Measurements from ENCODE around the gene ARHGAP45. TPM values are rescaled to one million over a fixed set of nuclear protein-coding genes. Genes with fewer than 3 reads are reported as not detected.

Gene ARHGAP45
- total RNA-seq, 4 donors from 2014 or later, result 11.5 to 13.4 (median 12.6) TPM

DNA sequence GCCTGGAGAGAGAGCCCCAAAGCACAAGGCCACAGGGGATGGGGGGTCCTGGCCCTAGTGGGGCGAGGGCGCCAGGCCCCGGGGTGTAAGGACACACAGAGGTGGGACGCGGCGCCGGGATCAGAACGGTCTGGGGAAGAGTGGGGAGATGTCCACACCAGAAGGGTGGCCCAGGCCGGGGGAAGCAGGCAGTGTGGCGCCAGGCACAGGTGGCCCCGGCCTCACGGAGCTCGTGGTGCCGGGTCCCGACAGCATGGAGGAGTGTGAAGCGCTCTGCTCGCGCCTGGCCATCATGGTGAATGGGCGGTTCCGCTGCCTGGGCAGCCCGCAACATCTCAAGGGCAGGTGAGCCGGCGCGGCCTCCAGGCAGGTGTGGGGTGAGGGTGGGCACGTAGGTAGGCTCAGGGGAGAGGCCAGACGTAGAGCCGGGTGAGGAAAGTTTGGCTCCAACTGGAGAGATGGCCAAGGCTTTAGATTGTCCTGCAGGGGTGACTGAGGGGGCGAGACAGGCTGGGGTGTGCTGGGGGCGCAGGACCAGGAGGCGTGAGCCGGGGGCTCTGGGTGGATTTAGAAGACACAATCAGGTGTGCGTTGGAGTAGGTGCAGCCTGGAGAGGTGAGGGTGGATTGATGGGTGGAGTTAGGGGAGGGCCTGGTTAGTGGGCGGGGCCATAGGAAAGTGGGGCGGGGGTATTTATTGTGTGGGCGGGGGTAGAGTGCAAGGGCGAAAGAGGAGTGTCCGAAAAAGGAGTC lies 2.9 kb upstream of the ARHGAP45 start:
- H3K27ac ChIP-seq, result no peak overlapping the region
- peaks cover 27% of the 10 kb centered on the region for H3K27me3 ChIP-seq
- no peak overlapping the region for H3K4me3 ChIP-seq
- no peak for DNase-seq (ENCODE audit: low spot score in 2 of 2)
- H3K4me1 ChIP-seq, result peaks cover 44% of the 10 kb centered on the region
- TF ChIP-seq EP300 (IDR thresholded peaks at IDR 0.05) (no peak), CTCF (IDR thresholded peaks at IDR 0.05) (no peak), POLR2A (IDR thresholded peaks at IDR 0.05) (no peak), POLR2AphosphoS5 (IDR thresholded peaks at IDR 0.05) (no peak)
- no peaks in the 10 kb centered on the region for H3K9me3 ChIP-seq
- H3K36me3 ChIP-seq, result peaks cover 6% of the 10 kb centered on the region
- 66% methylated on average over 37 of the region's 37 CpGs for WGBS

DNA sequence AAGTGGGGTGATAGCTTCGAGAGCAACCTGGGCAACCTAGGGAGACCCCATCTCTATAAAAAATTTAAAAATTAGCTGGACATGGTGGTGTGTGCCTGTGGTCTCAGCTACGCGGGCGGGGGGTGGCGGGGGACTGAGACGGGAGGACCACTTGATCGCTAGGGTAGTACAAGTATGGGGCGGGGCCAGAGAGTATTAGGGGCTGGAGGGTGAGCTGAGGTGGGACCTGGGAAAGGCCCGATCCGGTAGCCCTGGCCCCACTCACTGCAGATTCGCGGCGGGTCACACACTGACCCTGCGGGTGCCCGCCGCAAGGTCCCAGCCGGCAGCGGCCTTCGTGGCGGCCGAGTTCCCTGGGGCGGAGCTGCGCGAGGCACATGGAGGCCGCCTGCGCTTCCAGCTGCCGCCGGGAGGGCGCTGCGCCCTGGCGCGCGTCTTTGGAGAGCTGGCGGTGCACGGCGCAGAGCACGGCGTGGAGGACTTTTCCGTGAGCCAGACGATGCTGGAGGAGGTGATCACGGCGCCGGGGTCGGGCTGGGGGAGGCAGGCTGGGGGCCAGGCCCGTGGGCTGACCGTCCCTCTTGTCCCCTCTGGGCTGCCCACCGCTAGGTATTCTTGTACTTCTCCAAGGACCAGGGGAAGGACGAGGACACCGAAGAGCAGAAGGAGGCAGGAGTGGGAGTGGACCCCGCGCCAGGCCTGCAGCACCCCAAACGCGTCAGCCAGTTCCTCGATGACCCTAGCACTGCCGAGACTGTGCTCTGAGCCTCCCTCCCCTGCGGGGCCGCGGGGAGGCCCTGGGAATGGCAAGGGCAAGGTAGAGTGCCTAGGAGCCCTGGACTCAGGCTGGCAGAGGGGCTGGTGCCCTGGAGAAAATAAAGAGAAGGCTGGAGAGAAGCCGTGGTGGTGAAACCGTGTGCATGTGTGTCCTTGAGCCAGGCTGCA lies 2.0 kb upstream of the ARHGAP45 start:
- DNase-seq (ENCODE audit: low spot score in 2 of 2), result peak in 1 of 2 donors; percentile 71

DNA sequence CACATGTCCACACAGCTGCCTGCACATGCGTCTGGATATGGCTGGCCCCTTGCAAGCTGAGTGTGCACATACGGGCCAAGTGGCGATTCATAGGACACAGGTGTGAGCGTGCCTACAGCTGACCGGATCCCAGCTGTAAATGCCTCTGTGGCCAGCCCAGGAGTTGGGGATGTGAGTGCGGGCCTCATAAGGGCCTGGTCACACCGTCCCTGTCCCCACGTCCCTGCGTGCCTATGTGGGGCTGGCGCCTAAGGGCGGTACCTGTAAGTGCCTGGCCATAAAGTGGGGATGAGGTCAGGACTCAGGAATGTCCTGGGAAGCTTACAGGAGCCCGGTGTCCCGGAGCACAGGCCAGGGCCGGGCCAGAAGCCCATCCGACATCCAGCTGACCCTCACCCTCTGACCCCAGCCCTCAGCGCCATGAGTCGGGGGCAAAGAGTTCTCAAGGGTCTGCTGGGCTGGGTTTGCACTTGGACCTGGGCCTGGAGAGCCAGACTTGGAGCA lies 1.3 kb upstream of the ARHGAP45 start:
- H3K27me3 ChIP-seq, result peaks cover 35% of the 10 kb centered on the region
- no peak for TF ChIP-seq POLR2A (IDR thresholded peaks at IDR 0.05)
- no peak for TF ChIP-seq EP300 (IDR thresholded peaks at IDR 0.05)
- TF ChIP-seq POLR2AphosphoS5 (IDR thresholded peaks at IDR 0.05), result no peak
- no peak for TF ChIP-seq CTCF (IDR thresholded peaks at IDR 0.05)
- 32% methylated on average over 5 of the region's 17 CpGs for WGBS
- H3K36me3 ChIP-seq, result no peaks in the 10 kb centered on the region
- H3K4me3 ChIP-seq, result no peak overlapping the region
- DNase-seq (ENCODE audit: low spot score in 2 of 2), result no peak
- H3K4me1 ChIP-seq, result peaks cover 51% of the 10 kb centered on the region
- no peaks in the 10 kb centered on the region for H3K9me3 ChIP-seq
- no peak overlapping the region for H3K27ac ChIP-seq

More for the DNA sequence above, 2.0 kb upstream of the ARHGAP45 start:
- H3K27me3 ChIP-seq, result peaks cover 31% of the 10 kb centered on the region
- WGBS, result 22% methylated on average over 23 of the region's 60 CpGs
- TF ChIP-seq EP300 (IDR thresholded peaks at IDR 0.05) (no peak), CTCF (IDR thresholded peaks at IDR 0.05) (peak; percentile 67 to 97)
- H3K4me1 ChIP-seq, result peaks cover 49% of the 10 kb centered on the region
- no peak overlapping the region for H3K27ac ChIP-seq
- no peak overlapping the region for H3K4me3 ChIP-seq
- H3K9me3 ChIP-seq, result no peaks in the 10 kb centered on the region
- peaks cover 3% of the 10 kb centered on the region for H3K36me3 ChIP-seq

DNA sequence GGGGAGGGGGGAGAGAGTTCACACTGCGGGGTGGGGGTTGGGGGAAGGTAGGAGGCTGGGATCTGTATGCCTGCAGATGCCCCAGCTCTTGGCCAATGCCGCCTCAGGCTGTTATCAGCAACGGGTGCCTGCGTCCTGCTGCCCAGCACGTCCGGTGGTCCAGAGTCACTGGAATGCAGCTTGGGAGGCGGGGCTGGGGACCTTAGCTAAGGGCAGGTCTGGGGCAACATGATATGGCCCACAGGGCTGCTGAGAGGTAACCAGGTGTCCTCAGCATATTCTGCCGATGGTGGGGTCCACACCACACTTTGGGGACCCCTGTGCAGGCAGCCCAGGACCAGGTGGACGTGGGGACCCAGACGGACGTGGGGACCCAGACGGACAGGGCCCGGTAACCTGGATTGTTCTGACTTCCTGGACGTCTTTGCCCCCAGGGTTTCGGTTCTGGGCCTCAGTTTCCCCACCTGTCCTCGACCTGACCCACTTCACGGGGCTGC lies 668 bp upstream of the ARHGAP45 start:
- TF ChIP-seq POLR2AphosphoS5 (IDR thresholded peaks at IDR 0.05) (no peak), POLR2A (IDR thresholded peaks at IDR 0.05) (no peak), CTCF (IDR thresholded peaks at IDR 0.05) (no peak), EP300 (IDR thresholded peaks at IDR 0.05) (no peak)
- 43% methylated on average over 17 of the region's 17 CpGs for WGBS
- DNase-seq (ENCODE audit: low spot score in 2 of 2), result peak in 1 of 2 donors; percentile 67
- Histone ChIP-seq H3K36me3 (no peaks in the 10 kb centered on the region), H3K27ac (no peak overlapping the region), H3K27me3 (peaks cover 41% of the 10 kb centered on the region), H3K9me3 (no peaks in the 10 kb centered on the region), H3K4me1 (peaks cover 57% of the 10 kb centered on the region), H3K4me3 (peak overlapping the region; percentile 52)

Measured in suprapubic skin (tissue), 4 donors.